ENCODE measurements around the gene HIP1R.
"Not testable (repeated sequence)": the region's sequence is repeated elsewhere in the genome, so short reads cannot be mapped to it uniquely, and the experiment has no call there.

Gene HIP1R

DNA sequence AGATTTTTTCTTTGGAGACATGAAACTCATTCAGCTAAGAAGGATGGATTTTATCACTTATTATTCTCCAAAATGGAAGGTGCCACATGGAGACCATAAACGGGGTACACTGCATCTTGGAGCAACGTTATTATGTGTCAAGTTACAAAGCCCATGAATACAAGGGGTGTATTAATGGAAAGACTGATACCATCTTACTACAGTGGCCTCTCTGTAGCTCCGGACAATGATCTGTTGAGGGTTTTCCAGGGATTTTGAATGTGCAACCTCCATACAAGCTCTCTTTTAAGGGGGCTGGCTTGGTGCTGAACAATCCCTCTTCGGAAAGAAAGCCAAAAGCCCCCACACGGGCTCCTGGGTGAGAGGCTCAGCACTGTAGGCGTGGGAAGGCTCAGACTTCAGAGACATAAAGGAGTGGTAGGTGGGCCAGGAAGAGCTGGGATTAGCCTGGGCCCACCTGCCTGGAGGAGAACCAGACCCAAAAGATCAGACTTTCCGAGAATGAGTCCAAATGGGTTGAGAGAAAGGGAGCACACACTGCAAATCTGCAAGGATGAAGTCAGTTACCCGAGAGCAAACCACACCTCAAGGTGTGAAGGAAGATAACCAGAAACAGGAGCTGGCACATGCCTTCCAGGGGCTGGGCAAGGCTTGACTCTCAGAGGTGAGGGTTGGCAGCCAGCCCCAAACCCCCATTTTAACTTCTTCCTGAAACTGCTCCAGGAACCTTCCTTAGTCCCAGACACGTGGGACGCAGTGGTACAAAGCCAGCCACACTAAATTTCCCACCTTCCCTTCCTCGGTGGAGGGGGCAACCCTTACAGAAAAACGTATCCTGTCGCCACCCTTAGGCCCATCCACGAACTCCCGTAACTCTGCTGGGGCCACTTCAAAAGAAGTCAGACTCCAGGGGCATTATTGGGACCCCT, 59.2 kb downstream of the HIP1R start:
- peak overlapping the region; percentile 75 to 98 for H3K4me3 ChIP-seq (ENCODE audit: low read depth in 1 of 2, low read length in 2 of 2)
- H3K9me3 ChIP-seq (ENCODE audit: control insufficient read depth in 1 of 2, low read length in 2 of 2), result no peaks in the 10 kb centered on the region
- H3K36me3 ChIP-seq (ENCODE audit: control insufficient read depth in 1 of 2, insufficient read depth in 2 of 2, low read length in 2 of 2), result no peaks in the 10 kb centered on the region
- H3K27ac ChIP-seq (ENCODE audit: low read depth, low read length), result peak overlapping the region; percentile 83
- peak overlapping the region; percentile 92 to 98 for H3K9ac ChIP-seq (ENCODE audit: low read depth in 1 of 2, low read length in 2 of 2)
- no peaks in the 10 kb centered on the region for H3K27me3 ChIP-seq (ENCODE audit: control insufficient read depth in 1 of 2, insufficient read depth in 2 of 2, low read length in 2 of 2)
- peaks cover 58 to 61% of the 10 kb centered on the region in 2 donors for H3K4me1 ChIP-seq (ENCODE audit: control insufficient read depth in 1 of 2, insufficient read depth in 2 of 2, low read length in 2 of 2)

DNA sequence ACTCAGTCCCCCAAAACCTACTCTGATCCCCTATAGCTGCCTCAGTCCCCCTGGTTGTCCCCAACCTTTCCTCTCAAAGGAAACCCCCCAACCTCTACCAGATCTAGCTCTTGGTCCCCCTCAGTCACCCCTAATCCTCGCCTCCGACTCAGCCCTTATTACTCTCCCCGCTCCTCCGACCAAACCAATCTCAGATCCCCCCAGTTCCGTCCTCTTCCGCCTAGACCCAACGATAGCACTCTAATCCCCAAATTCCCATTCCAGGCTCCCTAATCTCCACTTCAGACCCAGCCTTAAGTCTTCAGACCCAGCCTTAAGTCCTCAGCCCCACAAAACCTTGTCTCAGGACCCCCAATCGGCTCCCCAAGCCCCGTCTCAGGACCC, 60.1 kb downstream of the HIP1R start:
- H3K9me3 ChIP-seq (ENCODE audit: control insufficient read depth in 1 of 2, low read length in 2 of 2), result no peaks in the 10 kb centered on the region
- peaks cover 54 to 56% of the 10 kb centered on the region in 2 donors for H3K4me1 ChIP-seq (ENCODE audit: control insufficient read depth in 1 of 2, insufficient read depth in 2 of 2, low read length in 2 of 2)
- H3K4me3 ChIP-seq (ENCODE audit: low read depth in 1 of 2, low read length in 2 of 2), result peak overlapping the region; percentile 75 to 98
- H3K27me3 ChIP-seq (ENCODE audit: control insufficient read depth in 1 of 2, insufficient read depth in 2 of 2, low read length in 2 of 2), result no peaks in the 10 kb centered on the region
- H3K36me3 ChIP-seq (ENCODE audit: control insufficient read depth in 1 of 2, insufficient read depth in 2 of 2, low read length in 2 of 2), result no peaks in the 10 kb centered on the region
- peak overlapping the region; percentile 92 to 98 for H3K9ac ChIP-seq (ENCODE audit: low read depth in 1 of 2, low read length in 2 of 2)
- peak overlapping the region; percentile 83 for H3K27ac ChIP-seq (ENCODE audit: low read depth, low read length)

- H3K4me3 ChIP-seq (ENCODE audit: low read depth in 1 of 2, low read length in 2 of 2), result peak within 1 kb of the TSS; percentile 75 to 98
- peak within 1 kb of the TSS; percentile 83 for H3K27ac ChIP-seq (ENCODE audit: low read depth, low read length)
- peaks cover 49 to 52% of the 10 kb centered on the region in 2 donors for H3K4me1 ChIP-seq (ENCODE audit: control insufficient read depth in 1 of 2, insufficient read depth in 2 of 2, low read length in 2 of 2)
- no peaks in the 10 kb centered on the region for H3K9me3 ChIP-seq (ENCODE audit: control insufficient read depth in 1 of 2, low read length in 2 of 2)
- peak within 1 kb of the TSS; percentile 92 to 98 for H3K9ac ChIP-seq (ENCODE audit: low read depth in 1 of 2, low read length in 2 of 2)
- H3K36me3 ChIP-seq (ENCODE audit: control insufficient read depth in 1 of 2, insufficient read depth in 2 of 2, low read length in 2 of 2), result no peaks in the 10 kb centered on the region
- no peaks in the 10 kb centered on the region for H3K27me3 ChIP-seq (ENCODE audit: control insufficient read depth in 1 of 2, insufficient read depth in 2 of 2, low read length in 2 of 2)
Observed at GRCh38 chr12:122895704-122896636, 60.7 kb downstream of the HIP1R start, which contains the start of gene VPS37B. Gene VPS37B (minus strand): TSS chr12:122896124. CDS start chr12:122896062, 62 bp downstream.

DNA sequence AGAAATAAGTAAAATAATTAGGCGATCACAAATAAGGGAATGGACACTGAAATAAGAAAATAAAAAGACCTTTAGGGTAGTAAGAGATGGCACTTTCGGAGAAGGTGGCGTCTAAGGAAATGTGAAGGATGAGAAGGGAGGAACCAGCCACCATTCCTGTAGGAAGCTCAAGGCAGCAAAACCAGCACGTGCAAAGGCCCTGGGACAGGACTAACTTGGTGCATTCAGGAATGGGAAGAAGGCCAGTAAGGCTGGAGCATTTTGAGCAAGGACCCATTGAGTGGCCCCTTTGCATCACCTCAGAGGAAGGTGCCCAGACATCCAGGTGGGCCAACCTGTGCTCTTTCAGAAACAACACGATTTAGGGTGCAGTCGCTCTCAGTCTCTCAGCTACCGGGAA, 61.4 kb downstream of the HIP1R start:
- no peaks in the 10 kb centered on the region for H3K36me3 ChIP-seq (ENCODE audit: control insufficient read depth in 1 of 2, insufficient read depth in 2 of 2, low read length in 2 of 2)
- H3K27ac ChIP-seq (ENCODE audit: low read depth, low read length), result no peak overlapping the region
- no peak overlapping the region for H3K4me3 ChIP-seq (ENCODE audit: low read depth in 1 of 2, low read length in 2 of 2)
- H3K4me1 ChIP-seq (ENCODE audit: control insufficient read depth in 1 of 2, insufficient read depth in 2 of 2, low read length in 2 of 2), result peaks cover 42 to 45% of the 10 kb centered on the region in 2 donors
- H3K27me3 ChIP-seq (ENCODE audit: control insufficient read depth in 1 of 2, insufficient read depth in 2 of 2, low read length in 2 of 2), result no peaks in the 10 kb centered on the region
- H3K9me3 ChIP-seq (ENCODE audit: control insufficient read depth in 1 of 2, low read length in 2 of 2), result no peaks in the 10 kb centered on the region
- H3K9ac ChIP-seq (ENCODE audit: low read depth in 1 of 2, low read length in 2 of 2), result no peak overlapping the region

GRCh38 chr12:122899887-122900286, 64.6 kb downstream of the HIP1R start:
- H3K9me3 ChIP-seq (ENCODE audit: control insufficient read depth in 1 of 2, low read length in 2 of 2), result no peaks in the 10 kb centered on the region
- H3K9ac ChIP-seq (ENCODE audit: low read depth in 1 of 2, low read length in 2 of 2), result no peak overlapping the region
- H3K36me3 ChIP-seq (ENCODE audit: control insufficient read depth in 1 of 2, insufficient read depth in 2 of 2, low read length in 2 of 2), result no peaks in the 10 kb centered on the region
- no peak overlapping the region for H3K27ac ChIP-seq (ENCODE audit: low read depth, low read length)
- peaks cover 27 to 28% of the 10 kb centered on the region in 2 donors for H3K4me1 ChIP-seq (ENCODE audit: control insufficient read depth in 1 of 2, insufficient read depth in 2 of 2, low read length in 2 of 2)
- H3K4me3 ChIP-seq (ENCODE audit: low read depth in 1 of 2, low read length in 2 of 2), result no peak overlapping the region
- H3K27me3 ChIP-seq (ENCODE audit: control insufficient read depth in 1 of 2, insufficient read depth in 2 of 2, low read length in 2 of 2), result no peaks in the 10 kb centered on the region

DNA sequence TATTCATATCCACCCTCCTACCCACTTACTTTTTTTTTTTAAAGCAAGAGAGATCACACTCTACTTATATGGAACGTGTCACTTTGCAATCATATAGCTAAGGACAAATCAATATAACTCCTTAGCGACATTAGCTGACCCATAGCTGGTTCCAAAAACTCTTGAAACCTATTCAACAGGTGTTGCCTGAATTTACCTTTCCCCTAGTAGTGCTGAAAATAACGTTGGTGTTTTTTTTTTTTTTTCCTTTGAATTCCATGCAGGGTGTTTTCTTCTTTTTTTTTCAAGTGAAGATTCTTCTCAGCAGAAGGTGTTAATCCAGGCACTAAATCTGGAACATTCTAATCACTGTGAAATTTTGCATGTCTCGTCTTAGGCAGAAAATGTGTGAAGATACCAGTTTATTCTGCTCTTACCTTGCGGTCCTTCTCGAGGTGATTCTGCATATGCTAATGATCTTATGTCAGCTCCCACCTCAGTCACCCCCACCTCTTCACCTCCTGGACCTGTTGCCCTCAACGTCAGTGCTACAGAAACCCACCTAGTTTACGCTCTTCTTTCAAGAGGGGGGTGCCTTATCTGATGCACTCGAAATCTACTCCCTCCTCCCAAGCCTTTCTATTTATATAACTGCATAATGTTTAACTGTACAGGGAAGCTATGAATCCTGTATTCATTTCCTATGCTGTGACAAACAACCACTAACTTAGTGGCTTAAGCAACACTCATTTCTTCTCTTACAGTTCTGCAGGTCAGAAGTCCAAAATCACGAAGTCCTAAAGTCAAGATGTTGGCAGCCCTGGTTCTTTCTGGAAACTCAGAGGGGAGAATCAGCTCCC, 67.8 kb downstream of the HIP1R start:
- no peak overlapping the region for H3K4me3 ChIP-seq (ENCODE audit: low read depth in 1 of 2, low read length in 2 of 2)
- no peaks in the 10 kb centered on the region for H3K36me3 ChIP-seq (ENCODE audit: control insufficient read depth in 1 of 2, insufficient read depth in 2 of 2, low read length in 2 of 2)
- peak overlapping the region in 1 of 2 donors; percentile 9 for H3K9ac ChIP-seq (ENCODE audit: low read depth in 1 of 2, low read length in 2 of 2)
- H3K27me3 ChIP-seq (ENCODE audit: control insufficient read depth in 1 of 2, insufficient read depth in 2 of 2, low read length in 2 of 2), result no peaks in the 10 kb centered on the region
- H3K4me1 ChIP-seq (ENCODE audit: control insufficient read depth in 1 of 2, insufficient read depth in 2 of 2, low read length in 2 of 2), result peaks cover 20 to 23% of the 10 kb centered on the region in 2 donors
- no peak overlapping the region for H3K27ac ChIP-seq (ENCODE audit: low read depth, low read length)
- H3K9me3 ChIP-seq (ENCODE audit: control insufficient read depth in 1 of 2, low read length in 2 of 2), result no peaks in the 10 kb centered on the region

- no peak overlapping the region for H3K4me3 ChIP-seq (ENCODE audit: low read depth in 1 of 2, low read length in 2 of 2)
- no peaks in the 10 kb centered on the region for H3K9me3 ChIP-seq (ENCODE audit: control insufficient read depth in 1 of 2, low read length in 2 of 2)
- H3K36me3 ChIP-seq (ENCODE audit: control insufficient read depth in 1 of 2, insufficient read depth in 2 of 2, low read length in 2 of 2), result no peaks in the 10 kb centered on the region
- no peaks in the 10 kb centered on the region for H3K27me3 ChIP-seq (ENCODE audit: control insufficient read depth in 1 of 2, insufficient read depth in 2 of 2, low read length in 2 of 2)
- no peak overlapping the region for H3K27ac ChIP-seq (ENCODE audit: low read depth, low read length)
- H3K9ac ChIP-seq (ENCODE audit: low read depth in 1 of 2, low read length in 2 of 2), result peak overlapping the region in 1 of 2 donors; percentile 9
- H3K4me1 ChIP-seq (ENCODE audit: control insufficient read depth in 1 of 2, insufficient read depth in 2 of 2, low read length in 2 of 2), result peaks cover 17 to 18% of the 10 kb centered on the region in 2 donors
Observed at GRCh38 chr12:122903693-122904034, 68.4 kb downstream of the HIP1R start.

GRCh38 chr12:122905258-122905657, 70.0 kb downstream of the HIP1R start:
- not testable (repeated sequence) for H3K36me3 ChIP-seq (ENCODE audit: control insufficient read depth in 1 of 2, insufficient read depth in 2 of 2, low read length in 2 of 2); H3K27ac ChIP-seq (ENCODE audit: low read depth, low read length); H3K9ac ChIP-seq (ENCODE audit: low read depth in 1 of 2, low read length in 2 of 2); H3K27me3 ChIP-seq (ENCODE audit: control insufficient read depth in 1 of 2, insufficient read depth in 2 of 2, low read length in 2 of 2); H3K4me3 ChIP-seq (ENCODE audit: low read depth in 1 of 2, low read length in 2 of 2); H3K9me3 ChIP-seq (ENCODE audit: control insufficient read depth in 1 of 2, low read length in 2 of 2)
- H3K4me1 ChIP-seq (ENCODE audit: control insufficient read depth in 1 of 2, insufficient read depth in 2 of 2, low read length in 2 of 2), result peaks cover 20 to 24% of the 10 kb centered on the region in 2 donors

- H3K4me1 ChIP-seq (ENCODE audit: control insufficient read depth in 1 of 2, insufficient read depth in 2 of 2, low read length in 2 of 2), result peaks cover 9 to 12% of the 10 kb centered on the region in 2 donors
- no peaks in the 10 kb centered on the region for H3K27me3 ChIP-seq (ENCODE audit: control insufficient read depth in 1 of 2, insufficient read depth in 2 of 2, low read length in 2 of 2)
- H3K27ac ChIP-seq (ENCODE audit: low read depth, low read length), result no peak overlapping the region
- H3K9ac ChIP-seq (ENCODE audit: low read depth in 1 of 2, low read length in 2 of 2), result no peak overlapping the region
- H3K9me3 ChIP-seq (ENCODE audit: control insufficient read depth in 1 of 2, low read length in 2 of 2), result no peaks in the 10 kb centered on the region
- H3K36me3 ChIP-seq (ENCODE audit: control insufficient read depth in 1 of 2, insufficient read depth in 2 of 2, low read length in 2 of 2), result no peaks in the 10 kb centered on the region
- no peak overlapping the region for H3K4me3 ChIP-seq (ENCODE audit: low read depth in 1 of 2, low read length in 2 of 2)
Observed at GRCh38 chr12:122908915-122909314, 73.7 kb downstream of the HIP1R start.
